T-helper 1 cell treated with Interleukin-12 subunit alpha and Interleukin-12 subunit beta and Interleukin-4 antibody, amounts not matched to agents 30 ng/mL and 1 ng/mL, for 36 hours (primary cell): ENCODE results near the gene TASOR2. TPM values are rescaled to one million over a fixed set of nuclear protein-coding genes. Genes with fewer than 3 reads are reported as not detected.

Source experiments
- intact Hi-C: fragments of 100-400 bp; cut with micrococcal nuclease; formaldehyde crosslinking; loops from one replicate; pipeline ENCODE4 v1.15.1; 2024
- total RNA-seq: library from RNA; stranded (reverse); gene quantifications from 2 replicates; pipeline ENCODE4 v1.2.3, GENCODE V29; 2022

The TASOR2 gene
- total RNA-seq, 1 donor from 2014 or later = 71.4 TPM

DNA sequence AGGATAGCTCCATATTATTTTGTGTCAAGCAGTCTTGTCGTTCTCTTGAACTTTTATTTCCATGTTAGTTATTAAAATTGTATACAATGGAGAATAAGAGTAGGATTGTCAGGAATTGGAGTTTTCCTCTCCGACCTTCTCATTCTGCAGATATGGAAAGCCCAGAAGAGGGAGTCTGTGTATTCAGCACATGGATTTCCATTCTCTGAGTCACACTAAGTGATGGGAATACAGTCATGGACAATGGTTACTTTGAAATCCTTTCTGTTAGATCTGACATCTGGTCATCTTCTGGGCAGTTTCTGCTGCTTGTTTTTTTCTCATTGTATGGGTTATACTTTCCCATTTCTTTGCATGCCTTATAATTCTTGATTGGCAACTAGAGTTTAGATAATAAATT lies 5.0 kb upstream of the TASOR2 start:
- intact Hi-C loops = loop anchor here (10.0 kb wide), 2 partner anchors 375 to 525 kb away; partner anchors contain the start of gene PFKFB3

DNA sequence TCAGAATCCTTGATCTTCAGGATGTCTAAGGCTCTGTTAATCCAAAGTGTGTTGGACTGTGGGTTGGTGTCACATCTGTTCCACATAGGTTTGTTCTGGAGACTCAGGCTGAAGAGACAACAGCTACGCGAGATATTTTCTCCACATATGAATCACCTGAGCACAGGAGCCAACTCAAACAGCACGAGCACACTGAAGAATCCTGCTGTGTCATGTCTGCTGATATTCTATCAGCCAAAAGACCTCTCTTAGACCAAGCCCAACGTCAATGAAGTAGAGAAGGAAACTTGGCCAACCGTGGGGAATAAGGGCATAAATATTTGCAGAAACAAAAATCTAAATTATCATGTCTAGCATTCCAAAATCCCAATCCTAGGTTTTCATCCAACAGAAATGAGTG lies 2.7 kb upstream of the TASOR2 start:
- intact Hi-C loops = loop anchor here (10.0 kb wide), 2 partner anchors 373 to 523 kb away; partner anchors contain the start of gene PFKFB3

DNA sequence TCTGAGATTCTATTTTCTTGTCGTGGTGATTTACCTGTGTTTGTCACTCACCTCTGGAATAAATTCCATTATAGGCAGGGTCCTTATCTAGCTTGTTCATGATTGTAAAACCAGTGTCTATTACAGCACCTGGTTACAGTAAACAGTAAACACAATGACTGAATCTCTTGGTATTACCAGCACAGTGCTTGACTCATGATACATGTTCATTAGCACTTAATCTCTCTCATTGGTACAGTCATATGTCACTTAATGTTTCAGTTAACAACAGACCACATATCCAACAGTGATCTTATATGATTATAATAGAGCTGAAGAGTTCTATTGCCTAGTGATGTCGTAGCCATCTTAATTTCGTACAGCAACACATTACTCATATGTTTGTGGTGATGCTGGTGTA lies 1.6 kb upstream of the TASOR2 start:
- intact Hi-C loops = loop anchor here (10.0 kb wide), 2 partner anchors 372 to 522 kb away; partner anchors contain the start of gene PFKFB3

DNA sequence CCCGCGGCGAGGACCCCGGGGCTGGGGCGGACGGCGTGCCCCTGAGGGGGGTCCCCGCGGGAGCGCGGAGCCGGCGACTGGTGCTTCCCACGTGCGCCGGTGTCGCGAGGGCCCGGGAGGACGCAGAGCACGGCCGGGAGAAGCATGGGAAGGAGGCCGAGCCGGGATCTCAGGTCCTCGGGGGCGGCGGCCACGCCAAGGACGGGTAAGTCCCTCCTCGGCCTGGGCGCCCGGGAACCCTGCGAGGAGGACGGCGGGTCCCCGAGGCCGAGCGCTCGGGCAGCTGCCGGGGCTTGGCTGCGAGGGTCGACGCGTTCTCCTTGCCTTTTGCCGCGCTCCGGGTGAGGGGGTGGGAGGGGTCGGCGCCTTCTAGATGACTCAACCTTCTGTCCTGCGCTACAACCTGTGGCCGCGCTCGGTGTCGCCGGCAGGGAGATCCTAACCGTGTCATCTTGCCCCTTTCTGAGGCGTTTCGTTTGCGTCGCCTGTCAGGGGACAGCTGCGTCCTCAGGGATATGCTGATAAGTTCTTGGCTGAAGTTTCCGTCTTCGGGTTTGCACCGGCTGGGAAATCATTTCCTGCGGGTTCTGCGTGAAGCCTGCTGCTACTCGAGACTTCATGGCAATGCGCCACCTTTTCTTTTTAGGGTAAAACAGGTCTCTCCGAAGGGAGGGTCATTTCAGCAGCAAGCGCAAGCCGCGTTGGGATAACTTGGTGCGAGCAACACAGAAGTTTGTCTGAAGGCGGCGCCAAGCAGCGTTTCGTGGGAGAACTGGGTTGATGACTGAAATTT lies 529 bp downstream of the TASOR2 start:
- intact Hi-C loops = loop anchor here (1.0 to 10.0 kb wide), 13 partner anchors 7 to 520 kb away; partner anchors contain the start of genes ANKRD16, ASB13, GDI2 and IL15RA

DNA sequence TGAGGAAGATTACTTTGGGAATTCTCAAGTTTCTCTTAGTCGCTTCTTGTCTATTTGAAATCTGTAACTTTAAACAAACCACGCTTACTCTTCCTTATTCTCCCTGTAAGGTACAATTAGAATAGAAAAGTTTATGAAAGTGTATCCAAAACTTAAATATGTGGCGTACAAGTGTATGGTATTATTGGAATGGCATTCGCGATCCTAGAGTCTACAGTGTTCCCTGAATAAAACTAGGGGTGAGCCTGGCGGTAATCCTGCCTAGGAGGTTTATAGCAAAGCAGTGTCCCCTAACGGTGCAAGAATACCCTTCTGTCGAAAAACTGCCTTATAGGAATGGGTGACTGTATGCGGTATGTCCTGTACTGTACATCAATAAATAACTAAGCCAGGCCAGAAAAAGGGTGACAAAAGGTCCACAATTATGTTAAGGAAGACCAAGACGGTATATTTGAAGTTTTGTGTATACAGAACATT lies 1.2 kb downstream of the TASOR2 start:
- intact Hi-C loops = loop anchor here (1.0 to 10.0 kb wide), 4 partner anchors 239 to 519 kb away; partner anchors contain the start of genes PFKFB3 and RBM17

DNA sequence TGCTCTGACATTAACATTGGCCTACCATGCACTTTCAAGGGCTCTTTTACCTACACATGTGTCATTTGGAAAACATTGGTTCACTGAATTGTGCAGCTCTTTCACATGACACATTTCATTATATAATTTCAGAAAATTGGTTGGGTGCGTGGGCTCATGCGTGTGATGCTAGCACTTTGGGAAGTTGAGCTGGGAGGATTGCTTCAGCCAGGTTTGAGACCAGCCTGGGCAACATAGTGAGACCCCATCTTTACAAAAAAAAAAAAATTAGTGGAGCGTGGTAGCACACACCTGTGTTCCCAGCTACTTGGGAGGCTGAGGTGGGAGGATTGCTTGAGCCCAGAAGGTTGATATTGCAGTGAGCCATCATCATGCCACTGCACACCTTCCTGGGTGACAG lies 3.9 kb downstream of the TASOR2 start:
- intact Hi-C loops = loop anchor here (10.0 kb wide), 2 partner anchors 366 to 516 kb away; partner anchors contain the start of gene PFKFB3

DNA sequence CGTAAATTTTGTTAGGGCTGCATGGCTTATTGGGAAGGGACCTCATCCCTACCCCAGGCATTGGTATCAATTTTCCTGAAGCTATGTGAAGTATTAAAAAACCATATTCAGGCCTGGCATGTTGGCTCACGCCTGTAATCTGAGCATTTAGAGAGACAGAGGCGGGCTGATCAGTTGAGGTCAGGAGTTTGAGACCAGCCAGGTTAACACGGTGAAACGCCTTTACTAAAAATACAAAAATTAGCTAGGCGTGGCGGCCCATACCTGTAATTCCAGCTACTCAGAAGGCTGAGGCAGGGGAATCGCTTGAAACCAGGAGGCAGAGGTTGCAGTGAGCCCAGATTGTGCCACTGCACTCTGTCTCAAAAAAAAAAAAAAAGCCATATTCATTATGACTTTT lies 7.1 kb downstream of the TASOR2 start:
- intact Hi-C loops = loop anchor here (1.0 to 2.0 kb wide), 3 partner anchors 7 to 249 kb away; partner anchors contain the start of genes FBH1 and TASOR2

DNA sequence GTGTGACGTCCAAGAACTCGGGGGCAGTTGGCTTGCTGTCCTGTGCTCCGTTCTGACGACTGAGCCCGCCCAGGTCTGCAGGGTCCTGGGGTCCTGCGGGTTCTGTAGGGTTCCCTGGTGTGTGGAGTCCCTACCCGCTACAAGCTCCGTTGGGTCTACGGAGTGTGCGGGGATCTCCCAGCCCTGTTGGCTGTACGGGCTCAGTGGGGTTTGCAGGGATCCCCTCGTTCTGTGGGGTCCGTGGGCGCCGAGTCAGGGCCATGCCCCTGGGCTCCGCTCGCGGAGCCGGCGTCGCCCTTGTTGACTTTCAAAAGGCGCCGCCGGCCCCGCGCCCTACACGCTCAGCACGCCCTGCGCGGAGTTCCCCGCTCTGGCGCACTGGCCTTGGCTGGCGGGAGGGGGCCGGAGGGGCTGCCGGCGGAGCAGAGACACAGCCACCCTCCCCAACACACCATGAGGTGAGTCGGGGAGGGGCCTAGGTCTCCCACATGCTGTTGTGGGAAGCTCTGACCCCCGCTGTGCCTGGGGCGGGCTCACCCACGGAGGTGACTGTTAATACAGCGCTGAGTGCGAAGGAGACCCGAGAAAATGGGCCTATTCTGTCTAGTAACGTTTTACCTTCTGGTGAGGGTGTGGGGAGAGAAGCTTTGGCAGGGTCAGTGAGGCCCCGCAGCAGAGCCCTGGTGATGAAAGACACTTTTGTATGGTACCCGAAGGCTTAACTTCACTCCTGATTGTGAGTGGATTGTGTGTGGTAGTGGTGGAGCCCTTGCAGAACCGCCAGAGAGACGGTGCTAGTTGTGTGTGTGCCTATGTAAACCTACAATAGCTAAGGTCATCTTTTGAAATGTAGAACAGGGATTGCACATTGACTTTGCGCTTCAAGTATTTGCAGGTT lies 8.1 kb downstream of the TASOR2 start:
- intact Hi-C loops = loop anchor here (1.0 to 2.0 kb wide), 4 partner anchors 8 to 250 kb away; partner anchors contain the start of genes FBH1 and TASOR2

DNA sequence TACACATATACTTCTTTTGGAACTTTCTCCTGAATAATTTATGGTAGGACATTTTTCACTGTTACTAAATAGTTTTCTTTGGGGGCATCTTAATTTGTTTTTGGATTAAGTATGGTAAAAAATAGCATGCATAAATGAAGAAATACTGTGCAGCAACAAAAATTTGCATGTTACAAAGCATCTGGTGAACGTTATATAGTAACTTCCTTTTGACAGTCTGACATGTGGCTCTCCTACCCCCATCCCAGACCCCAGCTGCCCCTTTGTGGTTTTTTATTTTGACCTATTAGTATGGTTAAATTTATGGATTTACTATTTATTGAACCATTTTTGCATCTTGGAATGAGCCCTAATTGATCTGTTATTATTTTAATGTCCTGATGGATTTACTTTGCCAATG lies 9.9 kb downstream of the TASOR2 start:
- intact Hi-C loops = no loop called here

DNA sequence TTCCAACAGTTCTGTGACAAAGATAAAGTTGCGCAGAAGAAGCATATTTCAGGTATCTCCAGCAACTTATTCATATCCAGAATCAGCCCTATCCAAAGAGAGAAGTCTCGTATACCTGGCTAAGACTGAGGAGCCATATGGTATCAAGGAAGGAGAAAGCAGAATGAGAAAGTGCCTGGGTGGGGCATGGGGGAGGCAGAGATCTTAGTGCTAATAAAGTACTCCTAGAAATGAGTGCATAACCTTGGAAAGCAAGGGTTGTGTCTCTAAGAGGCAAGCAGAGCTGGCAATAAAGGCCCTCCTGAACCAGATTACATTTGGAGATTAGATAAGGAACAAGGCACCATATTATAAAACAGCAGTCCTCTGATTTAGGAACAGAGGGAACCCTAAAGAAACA lies 12.7 kb downstream of the TASOR2 start:
- intact Hi-C loops = no loop called here

DNA sequence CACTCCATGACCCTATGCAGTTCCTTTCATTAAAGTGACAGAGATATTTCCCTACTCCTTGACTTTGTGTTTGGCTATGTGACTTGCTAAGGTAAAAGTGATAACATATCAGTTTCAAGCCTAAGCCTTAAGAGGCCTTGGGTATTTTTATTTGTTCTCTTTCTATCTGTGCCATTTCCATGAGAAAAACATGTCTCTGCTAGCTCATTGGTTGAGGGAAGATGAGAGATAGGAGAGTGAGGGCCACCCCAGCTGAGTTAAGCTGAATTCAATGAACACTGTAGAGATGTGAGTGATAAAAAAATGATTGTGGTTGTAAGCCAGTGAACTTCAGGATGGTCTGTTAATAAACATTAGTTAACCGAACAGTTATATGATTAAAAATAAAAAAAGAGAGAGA lies 13.4 kb downstream of the TASOR2 start:
- intact Hi-C loops = no loop called here

DNA sequence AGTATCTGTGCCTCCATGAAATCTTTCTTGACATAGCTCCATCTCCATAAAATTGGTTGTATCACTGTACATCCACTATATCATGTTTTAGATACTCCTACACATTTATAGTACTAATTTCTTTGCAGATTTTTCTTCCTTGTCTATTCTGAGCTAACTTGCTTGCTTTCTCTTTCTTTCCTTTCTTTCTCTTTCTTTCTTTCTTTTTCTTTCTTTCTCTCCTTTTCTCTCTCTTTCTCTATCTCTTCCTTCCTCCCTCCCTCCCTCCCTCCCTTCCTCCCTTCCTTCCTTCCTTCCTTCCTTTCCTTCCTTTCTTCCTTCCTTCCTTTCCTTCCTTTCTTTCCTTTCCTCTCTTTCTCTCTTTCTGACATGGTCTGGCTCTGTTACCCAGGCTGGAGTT lies 23.7 kb downstream of the TASOR2 start:
- intact Hi-C loops = no loop called here

DNA sequence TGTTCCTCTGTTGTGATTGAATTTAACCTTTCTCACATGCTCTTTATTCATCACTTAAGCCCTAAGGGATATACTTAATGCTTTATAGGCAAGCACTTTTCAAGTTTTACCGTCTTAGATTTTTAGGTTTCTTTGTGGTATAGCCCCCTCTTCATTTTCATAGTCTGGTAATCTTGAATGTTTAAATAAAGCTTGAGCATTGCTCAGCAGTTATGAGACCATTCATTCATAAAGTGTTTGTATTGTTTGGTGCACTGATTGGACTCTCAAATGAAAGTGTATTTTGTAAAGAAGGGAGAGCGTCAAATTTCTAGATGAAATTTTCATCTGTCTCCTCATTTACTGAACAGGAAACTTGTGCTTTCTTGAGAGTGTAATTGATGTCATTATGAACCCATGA lies 25.2 kb downstream of the TASOR2 start:
- intact Hi-C loops = loop anchor here (2.0 to 5.0 kb wide), 2 partner anchors 103 to 267 kb away; partner anchors contain the start of genes GDI2 and IL15RA

DNA sequence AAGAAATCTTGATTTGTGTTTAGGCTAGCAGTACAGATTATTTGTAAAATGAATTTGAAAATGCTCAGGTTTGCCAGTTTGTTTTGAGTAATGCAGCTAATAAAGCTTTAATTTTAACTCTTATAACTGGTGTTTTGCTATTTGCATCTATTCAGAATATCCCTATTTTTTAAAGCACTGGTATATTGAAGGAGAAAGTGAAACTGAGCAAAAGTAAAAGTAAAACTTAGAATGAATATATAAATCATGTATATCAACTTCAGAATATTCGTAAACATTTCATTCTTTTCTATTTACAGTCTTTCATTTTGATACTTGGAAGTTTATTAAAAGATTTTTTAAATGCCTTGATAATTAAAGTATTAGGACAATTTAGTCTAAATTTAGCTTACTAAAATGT lies 26.2 kb downstream of the TASOR2 start:
- intact Hi-C loops = loop anchor here (1.0 to 5.0 kb wide), 5 partner anchors 18 to 266 kb away; partner anchors contain the start of genes GDI2, IL15RA and TASOR2

DNA sequence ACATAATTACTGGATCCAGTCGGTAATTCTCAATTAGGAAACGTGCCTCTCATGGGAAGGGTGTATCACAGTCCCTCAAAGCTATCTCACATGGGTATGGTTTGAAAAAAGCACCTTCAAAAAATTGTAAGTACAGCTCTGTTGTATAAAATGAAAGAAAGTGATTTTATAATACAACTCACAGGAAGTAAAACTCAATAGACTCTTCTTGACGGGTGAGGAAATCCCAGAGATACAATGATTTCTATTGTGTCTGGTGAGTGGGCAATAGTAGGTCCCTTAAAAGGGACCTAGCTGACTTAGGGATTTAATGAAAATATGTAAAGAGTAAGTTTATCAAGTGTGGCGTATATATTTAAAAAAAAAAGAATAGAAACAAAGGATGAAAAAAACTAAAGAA lies 27.0 kb downstream of the TASOR2 start:
- intact Hi-C loops = loop anchor here (1.0 to 5.0 kb wide), 5 partner anchors 18 to 266 kb away; partner anchors contain the start of genes GDI2, IL15RA and TASOR2

DNA sequence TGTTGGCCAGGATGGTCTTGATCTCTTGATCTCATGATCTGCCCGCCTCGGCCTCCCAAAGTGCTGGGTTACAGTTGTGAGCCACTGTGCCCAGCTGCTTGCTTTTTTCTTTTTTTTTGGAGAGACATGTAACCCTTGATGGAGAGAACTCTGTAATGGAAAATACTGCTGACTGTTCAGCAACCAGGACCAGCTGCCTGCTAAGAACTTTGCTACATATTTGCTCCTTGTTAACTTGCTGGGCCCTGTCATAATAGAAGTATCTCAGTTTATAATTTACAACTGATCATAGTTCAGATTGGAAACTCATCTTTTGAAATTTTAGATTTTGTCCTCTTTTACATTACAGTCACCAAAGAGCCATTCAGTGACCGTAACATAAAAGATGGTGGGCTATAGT lies 34.9 kb downstream of the TASOR2 start:
- intact Hi-C loops = no loop called here

DNA sequence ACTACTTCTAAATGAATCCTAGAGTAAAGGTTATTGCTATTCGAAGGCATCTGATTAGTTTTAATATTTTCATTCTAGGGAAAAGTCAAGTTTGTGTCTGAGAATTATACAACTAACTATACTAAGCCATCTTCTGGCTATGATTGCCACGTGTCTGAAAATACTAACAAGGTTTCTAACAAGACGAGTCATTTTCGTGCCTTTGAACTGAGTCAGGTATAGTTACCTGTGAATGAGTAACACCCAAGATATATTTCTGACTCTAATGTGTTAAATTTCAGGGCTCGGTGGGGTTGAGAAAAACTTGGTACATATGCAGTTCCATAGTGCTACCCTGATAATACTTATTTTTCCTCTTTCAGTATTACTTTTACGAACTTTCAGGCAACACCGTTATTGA lies 35.5 kb downstream of the TASOR2 start:
- intact Hi-C loops = no loop called here

DNA sequence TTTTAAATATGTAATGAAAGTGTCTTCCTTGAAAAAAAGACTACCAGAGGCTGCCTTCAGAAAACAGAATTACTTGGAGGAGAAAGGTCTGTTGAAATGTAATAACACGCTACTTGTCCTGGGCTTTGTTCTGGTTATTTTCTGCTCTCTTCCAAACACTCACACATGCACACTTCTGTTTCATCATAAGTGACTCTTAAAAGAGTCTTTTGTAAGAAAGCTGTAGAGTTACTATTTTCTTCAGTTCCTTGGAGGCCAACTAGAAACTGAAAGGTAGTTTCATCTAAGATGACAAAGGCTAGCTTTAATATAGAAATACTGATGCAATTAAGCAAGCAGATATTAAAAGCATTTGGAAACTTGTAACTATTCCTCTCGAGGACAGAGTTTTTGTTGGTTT lies 39.1 kb downstream of the TASOR2 start:
- intact Hi-C loops = no loop called here

DNA sequence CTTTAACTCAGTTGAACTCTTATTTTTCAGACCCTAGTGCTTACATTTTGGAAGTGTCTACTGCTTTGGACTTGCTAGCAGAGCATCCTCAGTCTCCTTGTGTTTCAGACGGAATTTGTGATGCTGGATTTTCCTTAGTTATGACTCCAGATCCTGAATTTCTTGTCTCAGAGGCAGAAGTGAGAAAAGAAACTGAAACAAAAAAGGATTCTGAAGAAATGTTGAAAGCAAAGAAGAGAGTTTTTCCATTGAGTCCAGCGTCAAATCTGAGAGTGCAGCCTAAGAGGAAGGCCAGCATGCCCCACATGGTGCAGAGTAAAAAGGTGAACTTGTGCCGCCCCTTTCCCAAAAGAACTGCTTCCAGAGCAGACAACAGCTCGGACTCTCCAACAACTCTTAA lies 46.1 kb downstream of the TASOR2 start:
- intact Hi-C loops = no loop called here

DNA sequence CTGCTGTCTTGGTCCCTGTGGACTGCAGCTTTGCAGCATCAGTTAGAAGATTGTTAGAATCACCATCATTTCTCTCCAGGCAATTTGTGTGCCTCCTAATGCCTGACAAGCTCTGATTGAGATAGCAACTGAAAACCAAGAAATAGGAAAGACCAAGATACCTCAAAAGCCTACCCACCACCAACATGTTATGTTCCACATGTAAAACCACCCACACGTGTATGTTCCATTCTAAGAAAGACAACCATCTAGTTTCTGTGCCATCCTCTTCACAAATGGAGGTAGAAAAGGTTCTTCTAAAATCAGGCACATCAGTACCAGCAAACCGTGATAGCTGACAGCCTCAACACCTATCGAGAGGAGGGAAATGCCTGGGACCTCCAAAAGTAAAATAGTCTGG lies 46.9 kb downstream of the TASOR2 start:
- intact Hi-C loops = no loop called here

DNA sequence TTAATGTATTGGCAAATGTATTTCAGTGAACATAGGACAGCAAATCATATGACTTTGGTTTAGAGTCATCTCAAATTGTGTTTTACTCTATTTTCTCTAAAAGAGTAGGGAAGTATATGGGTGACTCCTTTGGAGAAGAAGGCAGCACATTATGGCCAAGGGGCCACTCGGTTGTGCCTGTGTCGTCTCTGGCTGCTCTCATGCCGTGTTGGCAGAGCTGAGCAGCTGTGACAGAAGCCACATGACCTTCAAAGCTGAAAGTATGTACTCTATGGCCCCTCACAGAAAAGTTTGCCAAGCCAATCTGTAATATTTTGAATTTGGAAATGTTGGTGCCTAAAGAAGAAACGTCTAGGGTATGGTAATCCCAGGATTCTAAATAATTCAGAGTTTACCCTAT lies 47.5 kb downstream of the TASOR2 start:
- intact Hi-C loops = no loop called here
